Activated CD4-positive, alpha-beta T cell treated with anti-CD3 and anti-CD28 coated beads, Interleukin-2, amount 10 ng/mL, durations not matched to agents 24 days and 14 days (primary cell): Measurements from ENCODE around the gene PBXIP1. TPM values are rescaled to one million over a fixed set of nuclear protein-coding genes. Genes with fewer than 3 reads are reported as not detected.

ENCODE experiments used
- DNase-seq: peaks from one replicate; pipeline ENCODE4 v3.0.0; 2022
- H3K27ac Mint-ChIP-seq: one replicate; pipeline ENCODE4 v1.8.0; 2022; ENCODE audit warnings: mild to moderate bottlenecking, mixed read lengths
- H3K27me3 Mint-ChIP-seq: one replicate; pipeline ENCODE4 v1.8.0; 2022; ENCODE audit warnings: mixed read lengths
- H3K36me3 Mint-ChIP-seq: one replicate; pipeline ENCODE4 v1.8.0; 2022; ENCODE audit warnings: low read depth, mild to moderate bottlenecking, mixed read lengths
- H3K4me1 Mint-ChIP-seq: one replicate; pipeline ENCODE4 v1.8.0; 2021; ENCODE audit warnings: mixed read lengths
- H3K4me3 Mint-ChIP-seq: one replicate; pipeline ENCODE4 v1.8.0; 2022; ENCODE audit warnings: mild to moderate bottlenecking, moderate library complexity, mixed read lengths
- H3K9me3 Mint-ChIP-seq: one replicate; pipeline ENCODE4 v1.8.0; 2021; ENCODE audit warnings: mixed read lengths
- intact Hi-C: fragments of 100-400 bp; cut with micrococcal nuclease; formaldehyde crosslinking; loops from one replicate; pipeline ENCODE4 v1.15.1; 2023
- total RNA-seq: library from RNA; stranded (reverse); gene quantifications from 2 replicates; pipeline ENCODE4 v1.2.3, GENCODE V29; 2022

PBXIP1 gene
- total RNA-seq = 19.3 and 21.6 TPM in 2 replicates

GRCh38 chr1:154955718-154956543 is at the start of gene PBXIP1:
PBXIP1 (minus strand) TSS chr1:154956099; CDS start chr1:154953721, 2,378 bp downstream.
- intact Hi-C loops = loop anchor here (1.0 kb wide), 5 partner anchors 18 to 397 kb away; partner anchors contain the start of genes CKS1B and EFNA4
- Mint-ChIP-seq H3K4me1 (peaks cover 63% of the 10 kb centered on the region), H3K36me3 (peaks cover 23% of the 10 kb centered on the region), H3K9me3 (no peaks in the 10 kb centered on the region), H3K4me3 (peak within 1 kb of the TSS; percentile 87), H3K27me3 (no peaks in the 10 kb centered on the region), H3K27ac (peak within 1 kb of the TSS; percentile 96)
- peak; percentile 97 for DNase-seq

- Mint-ChIP-seq H3K36me3 (peaks cover 36% of the 10 kb centered on the region), H3K27ac (peak overlapping the region; percentile 96), H3K27me3 (no peaks in the 10 kb centered on the region), H3K9me3 (no peaks in the 10 kb centered on the region), H3K4me3 (peak overlapping the region; percentile 99), H3K4me1 (peaks cover 49% of the 10 kb centered on the region)
- peak; percentile 66 for DNase-seq
- intact Hi-C loops = loop anchor here (5.0 kb wide), 1 partner anchor 258 kb away; no protein-coding TSS in a partner anchor
Measured at GRCh38 chr1:155005076-155006011, 49.4 kb upstream of the PBXIP1 start.

- peaks cover 29% of the 10 kb centered on the region for H3K36me3 Mint-ChIP-seq
- H3K4me3 Mint-ChIP-seq = peak overlapping the region; percentile 99
- peak overlapping the region; percentile 94 for H3K27ac Mint-ChIP-seq
- H3K9me3 Mint-ChIP-seq = no peaks in the 10 kb centered on the region
- H3K27me3 Mint-ChIP-seq = no peaks in the 10 kb centered on the region
- peaks cover 50% of the 10 kb centered on the region for H3K4me1 Mint-ChIP-seq
- intact Hi-C loops = loop anchor here (5.0 kb wide), 4 partner anchors 58 to 257 kb away; partner anchors contain the start of genes EFNA4 and SLC50A1
- no peak for DNase-seq
Measured at GRCh38 chr1:155004352-155005075, 48.6 kb upstream of the PBXIP1 start.

GRCh38 chr1:155003766-155004351 is 48.0 kb upstream of the PBXIP1 start:
- peak overlapping the region; percentile 96 for H3K27ac Mint-ChIP-seq
- intact Hi-C loops = loop anchor here (2.0 to 5.0 kb wide), 4 partner anchors 58 to 188 kb away; partner anchors contain the start of genes EFNA4 and SLC50A1
- H3K27me3 Mint-ChIP-seq = no peaks in the 10 kb centered on the region
- H3K9me3 Mint-ChIP-seq = no peaks in the 10 kb centered on the region
- peak overlapping the region; percentile 99 for H3K4me3 Mint-ChIP-seq
- H3K4me1 Mint-ChIP-seq = peaks cover 54% of the 10 kb centered on the region
- peak; percentile 77 for DNase-seq
- H3K36me3 Mint-ChIP-seq = peaks cover 23% of the 10 kb centered on the region

- H3K4me3 Mint-ChIP-seq = peak overlapping the region; percentile 99
- H3K36me3 Mint-ChIP-seq = peaks cover 20% of the 10 kb centered on the region
- peaks cover 54% of the 10 kb centered on the region for H3K4me1 Mint-ChIP-seq
- intact Hi-C loops = loop anchor here (2.0 to 5.0 kb wide), 4 partner anchors 59 to 189 kb away; partner anchors contain the start of genes EFNA4 and SLC50A1
- peak overlapping the region; percentile 96 for H3K27ac Mint-ChIP-seq
- peak; percentile 75 for DNase-seq
- H3K27me3 Mint-ChIP-seq = no peaks in the 10 kb centered on the region
- no peaks in the 10 kb centered on the region for H3K9me3 Mint-ChIP-seq
Measured at GRCh38 chr1:155003227-155003765, 47.4 kb upstream of the PBXIP1 start.

- Mint-ChIP-seq H3K4me1 (peaks cover 58% of the 10 kb centered on the region), H3K4me3 (peak within 1 kb of the TSS; percentile 99), H3K27ac (peak within 1 kb of the TSS; percentile 98), H3K36me3 (peaks cover 20% of the 10 kb centered on the region), H3K9me3 (no peaks in the 10 kb centered on the region), H3K27me3 (no peaks in the 10 kb centered on the region)
- DNase-seq = peak; percentile 74
- intact Hi-C loops = loop anchor here (2.0 to 5.0 kb wide), 4 partner anchors 60 to 190 kb away; partner anchors contain the start of genes EFNA4 and SLC50A1
Measured at GRCh38 chr1:155002464-155003226, 46.7 kb upstream of the PBXIP1 start, which contains the start of gene ZBTB7B. ZBTB7B (plus strand) TSS chr1:155002802; CDS start chr1:155014661, 11,859 bp downstream.

- H3K27ac Mint-ChIP-seq = peak overlapping the region; percentile 98
- H3K4me1 Mint-ChIP-seq = peaks cover 58% of the 10 kb centered on the region
- H3K9me3 Mint-ChIP-seq = no peaks in the 10 kb centered on the region
- H3K4me3 Mint-ChIP-seq = peak overlapping the region; percentile 99
- H3K36me3 Mint-ChIP-seq = peaks cover 20% of the 10 kb centered on the region
- H3K27me3 Mint-ChIP-seq = no peaks in the 10 kb centered on the region
- intact Hi-C loops = loop anchor here (1.0 to 5.0 kb wide), 6 partner anchors 15 to 443 kb away; partner anchors contain the start of genes EFNA4, SLC50A1 and UBE2Q1
- DNase-seq = peak; percentile 99
Measured at GRCh38 chr1:155001675-155002463, 46.0 kb upstream of the PBXIP1 start.

GRCh38 chr1:155001425-155001674 is 45.5 kb upstream of the PBXIP1 start:
- Mint-ChIP-seq H3K27me3 (no peaks in the 10 kb centered on the region), H3K36me3 (peaks cover 16% of the 10 kb centered on the region), H3K27ac (peak overlapping the region; percentile 93), H3K4me3 (peak overlapping the region; percentile 99), H3K4me1 (peaks cover 53% of the 10 kb centered on the region), H3K9me3 (no peaks in the 10 kb centered on the region)
- intact Hi-C loops = loop anchor here (1.0 to 5.0 kb wide), 5 partner anchors 16 to 443 kb away; partner anchors contain the start of genes EFNA4, SLC50A1 and UBE2Q1
- DNase-seq = no peak

GRCh38 chr1:155000726-155001424 is 45.0 kb upstream of the PBXIP1 start:
- intact Hi-C loops = loop anchor here (1.0 to 5.0 kb wide), 7 partner anchors 7 to 442 kb away; partner anchors contain the start of genes EFNA4, PBXIP1, SLC50A1 and UBE2Q1
- no peaks in the 10 kb centered on the region for H3K9me3 Mint-ChIP-seq

GRCh38 chr1:155000411-155000725 is 44.5 kb upstream of the PBXIP1 start:
- Mint-ChIP-seq H3K9me3 (no peaks in the 10 kb centered on the region), H3K4me3 (peak overlapping the region; percentile 99), H3K27ac (peak overlapping the region; percentile 93), H3K27me3 (no peaks in the 10 kb centered on the region), H3K36me3 (peaks cover 12% of the 10 kb centered on the region), H3K4me1 (peaks cover 47% of the 10 kb centered on the region)
- DNase-seq = no peak
- intact Hi-C loops = loop anchor here (1.0 to 5.0 kb wide), 6 partner anchors 8 to 442 kb away; partner anchors contain the start of genes EFNA4, PBXIP1, SLC50A1 and UBE2Q1

More at GRCh38 chr1:155000726-155001424, 45.0 kb upstream of the PBXIP1 start:
- peaks cover 50% of the 10 kb centered on the region for H3K4me1 Mint-ChIP-seq
- peaks cover 15% of the 10 kb centered on the region for H3K36me3 Mint-ChIP-seq
- H3K27me3 Mint-ChIP-seq = no peaks in the 10 kb centered on the region
- peak overlapping the region; percentile 99 for H3K4me3 Mint-ChIP-seq
- DNase-seq = peak; percentile 96
- H3K27ac Mint-ChIP-seq = peak overlapping the region; percentile 93
